Activated CD4-positive, alpha-beta T cell treated with anti-CD3 and anti-CD28 coated beads for 36 hours (primary cell): ENCODE data around the gene HDGFL2. TPM values are rescaled to one million over a fixed set of nuclear protein-coding genes. Genes with fewer than 3 reads are reported as not detected.

ENCODE experiments used
- ATAC-seq: fragments of 200-7000 bp; cut with Tn5 transposase; one replicate; pipeline ENCODE4 v1.10.0; 2021; ENCODE audit warnings: mild to moderate bottlenecking, moderate library complexity
- CTCF ChIA-PET: fragments of 350-600 bp; sonication (Branson Sonifier 250); formaldehyde crosslinking; loops from one replicate; lab custom pipeline; 2021; ENCODE audit warnings: antibody characterized with exemption; lab: Charles Lee
- POLR2A ChIA-PET: fragments of 350-600 bp; sonication (Branson Sonifier 250); formaldehyde crosslinking; loops from one replicate; lab custom pipeline; 2021; ENCODE audit warnings: antibody characterized with exemption, inconsistent platforms; lab: Charles Lee
- DNase-seq: peaks from one replicate; pipeline ENCODE4 v3.0.0-alpha.2; 2020
- H3K27ac Mint-ChIP-seq: one replicate; pipeline ENCODE4 v1.8.0; 2021; ENCODE audit warnings: mixed read lengths
- H3K27me3 Mint-ChIP-seq: one replicate; pipeline ENCODE4 v1.8.0; 2021; ENCODE audit warnings: mixed read lengths
- H3K36me3 Mint-ChIP-seq: one replicate; pipeline ENCODE4 v1.8.0; 2021; ENCODE audit warnings: low read depth, mixed read lengths
- H3K4me1 Mint-ChIP-seq: one replicate; pipeline ENCODE4 v1.8.0; 2021; ENCODE audit warnings: mixed read lengths
- H3K4me3 Mint-ChIP-seq: one replicate; pipeline ENCODE4 v1.8.0; 2021; ENCODE audit warnings: mild to moderate bottlenecking, moderate library complexity, mixed read lengths
- H3K9me3 Mint-ChIP-seq: one replicate; pipeline ENCODE4 v1.8.0; 2021; ENCODE audit warnings: low read depth, mixed read lengths
- intact Hi-C, 2 experiments: fragments of 100-400 bp; cut with DNase I in 1 of 2; cut with micrococcal nuclease in 1 of 2; formaldehyde crosslinking; loops; one replicate each; pipeline versions ENCODE4 v1.14.2 to v1.15.1; 2022 to 2024; cut with DNase I, micrococcal nuclease
- total RNA-seq, 2 experiments: library from RNA; stranded (reverse); gene quantifications; one replicate each; pipeline ENCODE4 v1.2.3, GENCODE V29; 2021

HDGFL2 gene
- total RNA-seq, 2 experiments from 2014 or later = 50.5 to 68.1 TPM

- no peaks in the 10 kb centered on the region for H3K27me3 Mint-ChIP-seq
- no peak overlapping the region for H3K4me3 Mint-ChIP-seq
- no peaks in the 10 kb centered on the region for H3K9me3 Mint-ChIP-seq
- H3K4me1 Mint-ChIP-seq = no peaks in the 10 kb centered on the region
- no peak for DNase-seq
- ChIA-PET POLR2A (no interaction called here), CTCF (interaction anchor here (0.7 kb wide), 1 partner anchor 36 kb away, joined by 3 read pairs; no protein-coding TSS in a partner anchor)
- intact Hi-C loops = no loop called here
- no peak for ATAC-seq
- no peak overlapping the region for H3K27ac Mint-ChIP-seq
- peaks cover 44% of the 10 kb centered on the region for H3K36me3 Mint-ChIP-seq
Measured at GRCh38 chr19:4434391-4434790, 37.7 kb upstream of the HDGFL2 start.

GRCh38 chr19:4436231-4436630, 35.9 kb upstream of the HDGFL2 start:
- POLR2A ChIA-PET = no interaction called here

GRCh38 chr19:4437103-4437502, 35.0 kb upstream of the HDGFL2 start:
- ChIA-PET POLR2A (interaction anchor here (0.6 kb wide), 1 partner anchor 11 kb away, joined by 3 read pairs; no protein-coding TSS in a partner anchor), CTCF (interaction anchor here (0.6 kb wide), 1 partner anchor 22 kb away, joined by 3 read pairs; no protein-coding TSS in a partner anchor)
- Mint-ChIP-seq H3K4me1 (no peaks in the 10 kb centered on the region), H3K36me3 (peaks cover 31% of the 10 kb centered on the region), H3K27ac (no peak overlapping the region), H3K4me3 (no peak overlapping the region), H3K27me3 (no peaks in the 10 kb centered on the region), H3K9me3 (no peaks in the 10 kb centered on the region)
- intact Hi-C loops = no loop called here
- no peak for ATAC-seq
- DNase-seq = no peak

More at GRCh38 chr19:4436231-4436630, 35.9 kb upstream of the HDGFL2 start:
- H3K4me1 Mint-ChIP-seq = no peaks in the 10 kb centered on the region
- no peak for DNase-seq
- no peak overlapping the region for H3K4me3 Mint-ChIP-seq
- H3K36me3 Mint-ChIP-seq = peaks cover 38% of the 10 kb centered on the region
- H3K9me3 Mint-ChIP-seq = no peaks in the 10 kb centered on the region
- CTCF ChIA-PET = interaction anchor here (0.5 kb wide), 1 partner anchor 362 kb away, joined by 3 read pairs; no protein-coding TSS in a partner anchor
- no peak overlapping the region for H3K27ac Mint-ChIP-seq
- ATAC-seq = no peak
- no peaks in the 10 kb centered on the region for H3K27me3 Mint-ChIP-seq
- intact Hi-C loops = no loop called here

GRCh38 chr19:4439243-4439642, 32.9 kb upstream of the HDGFL2 start:
- CTCF ChIA-PET = no interaction called here
- peaks cover 28% of the 10 kb centered on the region for H3K36me3 Mint-ChIP-seq
- ATAC-seq = no peak
- DNase-seq = no peak
- POLR2A ChIA-PET = no interaction called here
- no peaks in the 10 kb centered on the region for H3K9me3 Mint-ChIP-seq
- no peaks in the 10 kb centered on the region for H3K27me3 Mint-ChIP-seq
- intact Hi-C loops = no loop called here
- no peak overlapping the region for H3K4me3 Mint-ChIP-seq
- no peaks in the 10 kb centered on the region for H3K4me1 Mint-ChIP-seq
- no peak overlapping the region for H3K27ac Mint-ChIP-seq

- Mint-ChIP-seq H3K9me3 (no peaks in the 10 kb centered on the region), H3K36me3 (peaks cover 24% of the 10 kb centered on the region), H3K27ac (no peak overlapping the region), H3K4me1 (no peaks in the 10 kb centered on the region), H3K27me3 (no peaks in the 10 kb centered on the region), H3K4me3 (no peak overlapping the region)
- intact Hi-C loops = no loop called here
- no peak for DNase-seq
- ChIA-PET CTCF (no interaction called here), POLR2A (no interaction called here)
- no peak for ATAC-seq
Measured at GRCh38 chr19:4441994-4442818, 29.9 kb upstream of the HDGFL2 start.

GRCh38 chr19:4442819-4443146, 29.3 kb upstream of the HDGFL2 start:
- ATAC-seq (no peak), DNase-seq (no peak)
- intact Hi-C loops = no loop called here
- H3K9me3 Mint-ChIP-seq = no peaks in the 10 kb centered on the region
- no peak overlapping the region for H3K4me3 Mint-ChIP-seq
- ChIA-PET POLR2A (interaction anchor here (0.9 kb wide), 1 partner anchor 14 kb away, joined by 3 read pairs; no protein-coding TSS in a partner anchor), CTCF (no interaction called here)
- no peaks in the 10 kb centered on the region for H3K27me3 Mint-ChIP-seq
- no peaks in the 10 kb centered on the region for H3K4me1 Mint-ChIP-seq
- no peak overlapping the region for H3K27ac Mint-ChIP-seq
- peaks cover 28% of the 10 kb centered on the region for H3K36me3 Mint-ChIP-seq

GRCh38 chr19:4443188-4443587, 28.9 kb upstream of the HDGFL2 start:
- no peak overlapping the region for H3K27ac Mint-ChIP-seq
- H3K4me1 Mint-ChIP-seq = no peaks in the 10 kb centered on the region
- ChIA-PET CTCF (no interaction called here), POLR2A (interaction anchor here (0.6 to 0.9 kb wide), 2 partner anchors 14 to 43 kb away, joined by 3 to 4 read pairs; no protein-coding TSS in a partner anchor)
- no peak overlapping the region for H3K4me3 Mint-ChIP-seq
- DNase-seq (no peak), ATAC-seq (no peak)
- intact Hi-C loops = no loop called here
- peaks cover 24% of the 10 kb centered on the region for H3K36me3 Mint-ChIP-seq
- H3K27me3 Mint-ChIP-seq = no peaks in the 10 kb centered on the region
- H3K9me3 Mint-ChIP-seq = no peaks in the 10 kb centered on the region

GRCh38 chr19:4443966-4444764, 27.9 kb upstream of the HDGFL2 start:
- Mint-ChIP-seq H3K36me3 (peaks cover 27% of the 10 kb centered on the region), H3K27ac (no peak overlapping the region), H3K4me1 (no peaks in the 10 kb centered on the region), H3K4me3 (no peak overlapping the region), H3K27me3 (no peaks in the 10 kb centered on the region), H3K9me3 (no peaks in the 10 kb centered on the region)
- intact Hi-C loops = no loop called here
- CTCF ChIA-PET = no interaction called here
- no peak for DNase-seq
- ATAC-seq = no peak
- POLR2A ChIA-PET = interaction anchor here (0.8 to 1.4 kb wide), 2 partner anchors 10 to 27 kb away, joined by 3 to 4 read pairs; no protein-coding TSS in a partner anchor

- CTCF ChIA-PET = interaction anchor here (0.7 kb wide), 1 partner anchor 223 kb away, joined by 3 read pairs; no protein-coding TSS in a partner anchor
- H3K27me3 Mint-ChIP-seq = no peaks in the 10 kb centered on the region
- intact Hi-C loops = no loop called here
- H3K9me3 Mint-ChIP-seq = no peaks in the 10 kb centered on the region
- peaks cover 24% of the 10 kb centered on the region for H3K36me3 Mint-ChIP-seq
- DNase-seq (no peak), ATAC-seq (no peak)
- no peak overlapping the region for H3K4me3 Mint-ChIP-seq
- POLR2A ChIA-PET = interaction anchor here (0.6 to 1.4 kb wide), 2 partner anchors 10 to 23 kb away, joined by 4 to 13 read pairs; no protein-coding TSS in a partner anchor
- no peak overlapping the region for H3K27ac Mint-ChIP-seq
- no peaks in the 10 kb centered on the region for H3K4me1 Mint-ChIP-seq
Measured at GRCh38 chr19:4444765-4445741, 27.0 kb upstream of the HDGFL2 start.

- H3K4me1 Mint-ChIP-seq = no peaks in the 10 kb centered on the region
- POLR2A ChIA-PET = no interaction called here
- H3K27me3 Mint-ChIP-seq = no peaks in the 10 kb centered on the region
- H3K36me3 Mint-ChIP-seq = peaks cover 29% of the 10 kb centered on the region
- H3K9me3 Mint-ChIP-seq = no peaks in the 10 kb centered on the region
- CTCF ChIA-PET = no interaction called here
- no peak for DNase-seq
- no peak overlapping the region for H3K4me3 Mint-ChIP-seq
- no peak for ATAC-seq
- no peak overlapping the region for H3K27ac Mint-ChIP-seq
- intact Hi-C loops = no loop called here
Measured at GRCh38 chr19:4445963-4446703, 26.0 kb upstream of the HDGFL2 start.
